ENCODE data around the gene SNRPA.
"Not testable (repeated sequence)": the region's sequence is repeated elsewhere in the genome, so short reads cannot be mapped to it uniquely, and the experiment has no call there.

DNA sequence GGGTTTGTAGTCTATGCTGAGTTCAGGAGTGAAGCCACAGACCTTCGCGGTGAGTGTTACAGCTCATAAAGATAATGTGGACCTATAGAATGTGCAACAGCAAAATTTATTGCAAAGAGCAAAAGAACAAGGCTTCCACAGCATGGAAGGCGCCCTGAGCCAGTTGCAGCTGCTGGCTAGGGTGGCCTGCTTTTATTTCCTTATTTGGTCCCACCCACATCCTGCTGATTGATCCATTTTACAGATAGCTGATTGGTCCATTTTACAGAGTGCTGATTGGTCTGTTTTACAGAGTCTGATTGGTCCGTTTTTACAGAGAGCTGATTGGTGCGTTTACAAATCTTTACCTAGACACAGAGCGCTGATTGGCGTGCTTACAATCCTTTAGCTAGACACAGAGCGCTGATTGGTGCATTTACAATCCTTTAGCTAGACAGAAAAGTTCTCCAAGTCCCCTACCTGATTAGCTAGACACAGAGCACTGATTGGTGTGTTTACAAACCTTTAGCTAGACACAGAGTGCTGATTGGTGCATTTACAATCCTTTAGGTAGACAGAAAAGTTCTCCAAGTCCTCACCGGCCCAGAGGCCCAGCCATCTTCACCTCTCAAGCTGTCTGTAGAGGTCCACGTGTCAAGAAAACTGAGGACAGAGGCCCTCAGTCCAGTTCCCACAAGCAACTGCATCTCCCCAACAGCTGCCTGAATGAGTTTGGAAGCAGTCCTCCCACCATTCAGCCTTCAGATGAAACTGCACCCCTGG is 20.3 kb downstream of the SNRPA start:
- TF ChIP-seq, protein P1, sequence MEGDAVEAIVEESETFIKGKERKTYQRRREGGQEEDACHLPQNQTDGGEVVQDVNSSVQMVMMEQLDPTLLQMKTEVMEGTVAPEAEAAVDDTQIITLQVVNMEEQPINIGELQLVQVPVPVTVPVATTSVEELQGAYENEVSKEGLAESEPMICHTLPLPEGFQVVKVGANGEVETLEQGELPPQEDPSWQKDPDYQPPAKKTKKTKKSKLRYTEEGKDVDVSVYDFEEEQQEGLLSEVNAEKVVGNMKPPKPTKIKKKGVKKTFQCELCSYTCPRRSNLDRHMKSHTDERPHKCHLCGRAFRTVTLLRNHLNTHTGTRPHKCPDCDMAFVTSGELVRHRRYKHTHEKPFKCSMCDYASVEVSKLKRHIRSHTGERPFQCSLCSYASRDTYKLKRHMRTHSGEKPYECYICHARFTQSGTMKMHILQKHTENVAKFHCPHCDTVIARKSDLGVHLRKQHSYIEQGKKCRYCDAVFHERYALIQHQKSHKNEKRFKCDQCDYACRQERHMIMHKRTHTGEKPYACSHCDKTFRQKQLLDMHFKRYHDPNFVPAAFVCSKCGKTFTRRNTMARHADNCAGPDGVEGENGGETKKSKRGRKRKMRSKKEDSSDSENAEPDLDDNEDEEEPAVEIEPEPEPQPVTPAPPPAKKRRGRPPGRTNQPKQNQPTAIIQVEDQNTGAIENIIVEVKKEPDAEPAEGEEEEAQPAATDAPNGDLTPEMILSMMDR (conservative IDR thresholded peaks at IDR 0.05), result not testable (repeated sequence)
- not testable (repeated sequence) for TF ChIP-seq EZH2 (IDR thresholded peaks at IDR 0.05; ENCODE audit: low read depth)
